Hepatocyte (in vitro differentiated cells): Measurements from ENCODE around the gene SLC6A20. TPM values are rescaled to one million over a fixed set of nuclear protein-coding genes. Genes with fewer than 3 reads are reported as not detected.

Experiments
- DNase-seq: peaks from one replicate; pipeline ENCODE4 v3.0.0-alpha.2; 2016; ENCODE audit warnings: low spot score
- H2AFZ ChIP-seq: fragments of 200-600 bp; sonication (generic); 2 replicates; pipeline ENCODE4 v1.6.0; 2016; ENCODE audit warnings: antibody characterized with exemption, mild to moderate bottlenecking
- H3K27ac ChIP-seq: fragments of 200-600 bp; sonication (generic); 2 replicates; pipeline ENCODE4 v1.5.1; 2016; ENCODE audit warnings: mild to moderate bottlenecking
- H3K27me3 ChIP-seq: fragments of 200-600 bp; sonication (generic); 2 replicates; pipeline ENCODE4 v1.6.1; 2016
- H3K36me3 ChIP-seq: fragments of 200-600 bp; sonication (generic); replicated peaks from 2 replicates; pipeline ENCODE4 v1.5.1; 2016; ENCODE audit warnings: low read depth; ENCODE audit not compliant: insufficient read depth
- H3K4me1 ChIP-seq: fragments of 200-600 bp; sonication (generic); 2 replicates; pipeline ENCODE4 v1.5.1; 2016; ENCODE audit warnings: mild to moderate bottlenecking, moderate library complexity; ENCODE audit not compliant: insufficient read depth
- H3K4me2 ChIP-seq: fragments of 200-600 bp; sonication (generic); 2 replicates; pipeline ENCODE4 v1.6.0; 2016
- H3K4me3 ChIP-seq: fragments of 200-600 bp; sonication (generic); 2 replicates; pipeline ENCODE4 v1.5.1; 2016; ENCODE audit warnings: mild to moderate bottlenecking
- H3K79me2 ChIP-seq: fragments of 200-600 bp; sonication (generic); 2 replicates; pipeline ENCODE4 v1.6.0; 2017; ENCODE audit warnings: mild to moderate bottlenecking
- H3K9me2 ChIP-seq: fragments of 200-600 bp; sonication (generic); replicated peaks from 2 replicates; pipeline ENCODE4 v1.6.0; 2017; ENCODE audit warnings: mild to moderate bottlenecking; ENCODE audit not compliant: insufficient read depth
- H3K9me3 ChIP-seq: fragments of 200-600 bp; sonication (generic); 2 replicates; pipeline ENCODE4 v1.5.1; 2016; ENCODE audit warnings: low read depth, mild to moderate bottlenecking
- H4K20me1 ChIP-seq: fragments of 200-600 bp; sonication (generic); 2 replicates; pipeline ENCODE4 v1.6.0; 2016; ENCODE audit warnings: mild to moderate bottlenecking; ENCODE audit not compliant: insufficient read depth, poor library complexity, severe bottlenecking
- EZH2 ChIP-seq: fragments of 200-600 bp; sonication (generic); IDR thresholded peaks from 2 replicates; pipeline ENCODE4 v1.6.1; 2016; ENCODE audit warnings: antibody characterized with exemption, mild to moderate bottlenecking, borderline replicate concordance
- EZH2phosphoT487 ChIP-seq: fragments of 200-600 bp; sonication (generic); IDR thresholded peaks from one replicate; pipeline ENCODE4 v1.6.1; 2018; ENCODE audit warnings: antibody characterized with exemption, mild to moderate bottlenecking, low read depth, moderate library complexity; ENCODE audit not compliant: unreplicated experiment, severe bottlenecking
- WGBS: methylation state at CpG from one replicate; pipeline ENCODE4 v1.1.6; 2016; ENCODE audit warnings: low lambda C conversion rate; ENCODE audit errors: missing lambda C conversion rate; 5-methylcytosine and 5-hydroxymethylcytosine counted together
- polyA plus RNA-seq: library from polyadenylated mRNA; unstranded; fragments of >200 nt; fragmentation: Nextera tagmentation; extraction: Ambion mirVana; gene quantifications from 2 replicates; pipeline ENCODE4 v1.2.1, GENCODE V29; 2016
- total RNA-seq: library from RNA; depleted of rRNA; stranded (reverse); fragments of >200 nt; gene quantifications from 2 replicates; pipeline ENCODE4 v1.2.3, GENCODE V29; 2014
- TF ChIP-seq, protein P1 (sequence below): fragments of 200-600 bp; sonication (generic); IDR thresholded peaks from 2 replicates; pipeline ENCODE4 v1.5.1; 2016; ENCODE audit warnings: antibody characterized with exemption, mild to moderate bottlenecking; ENCODE audit not compliant: poor library complexity

SLC6A20 gene
- total and polyA plus RNA-seq, 2 experiments from 2014 or later: 5.7 to 9.6 TPM

GRCh38 chr3:45719655-45720487 lies 76.5 kb downstream of the SLC6A20 start:
- 76% methylated on average over 3 of the region's 3 CpGs for WGBS
- Histone ChIP-seq H3K4me2 (no peak overlapping the region), H3K27ac (no peak overlapping the region)

GRCh38 chr3:45716790-45717336 lies 79.5 kb downstream of the SLC6A20 start:
- no peaks in the 10 kb centered on the region for H3K4me1 ChIP-seq
- no peak for TF ChIP-seq EZH2
- TF ChIP-seq, protein P1, sequence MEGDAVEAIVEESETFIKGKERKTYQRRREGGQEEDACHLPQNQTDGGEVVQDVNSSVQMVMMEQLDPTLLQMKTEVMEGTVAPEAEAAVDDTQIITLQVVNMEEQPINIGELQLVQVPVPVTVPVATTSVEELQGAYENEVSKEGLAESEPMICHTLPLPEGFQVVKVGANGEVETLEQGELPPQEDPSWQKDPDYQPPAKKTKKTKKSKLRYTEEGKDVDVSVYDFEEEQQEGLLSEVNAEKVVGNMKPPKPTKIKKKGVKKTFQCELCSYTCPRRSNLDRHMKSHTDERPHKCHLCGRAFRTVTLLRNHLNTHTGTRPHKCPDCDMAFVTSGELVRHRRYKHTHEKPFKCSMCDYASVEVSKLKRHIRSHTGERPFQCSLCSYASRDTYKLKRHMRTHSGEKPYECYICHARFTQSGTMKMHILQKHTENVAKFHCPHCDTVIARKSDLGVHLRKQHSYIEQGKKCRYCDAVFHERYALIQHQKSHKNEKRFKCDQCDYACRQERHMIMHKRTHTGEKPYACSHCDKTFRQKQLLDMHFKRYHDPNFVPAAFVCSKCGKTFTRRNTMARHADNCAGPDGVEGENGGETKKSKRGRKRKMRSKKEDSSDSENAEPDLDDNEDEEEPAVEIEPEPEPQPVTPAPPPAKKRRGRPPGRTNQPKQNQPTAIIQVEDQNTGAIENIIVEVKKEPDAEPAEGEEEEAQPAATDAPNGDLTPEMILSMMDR: no peak
- no peak for TF ChIP-seq EZH2phosphoT487
- no peaks in the 10 kb centered on the region for H3K9me2 ChIP-seq
- no peaks in the 10 kb centered on the region for H3K36me3 ChIP-seq
- no peak overlapping the region for H3K27ac ChIP-seq
- peaks cover 3% of the 10 kb centered on the region for H3K79me2 ChIP-seq
- no peaks in the 10 kb centered on the region for H3K9me3 ChIP-seq
- DNase-seq: no peak
- no peaks in the 10 kb centered on the region for H3K27me3 ChIP-seq
- H4K20me1 ChIP-seq: no peaks in the 10 kb centered on the region
- H3K4me2 ChIP-seq: no peak overlapping the region
- no peak overlapping the region for H2AFZ ChIP-seq
- H3K4me3 ChIP-seq: no peak overlapping the region
- WGBS: 96% methylated on average over 3 of the region's 3 CpGs

More at GRCh38 chr3:45719655-45720487, 76.5 kb downstream of the SLC6A20 start:
- H3K27me3 ChIP-seq: no peaks in the 10 kb centered on the region
- H3K9me3 ChIP-seq: no peaks in the 10 kb centered on the region
- H3K36me3 ChIP-seq: no peaks in the 10 kb centered on the region
- peaks cover 7% of the 10 kb centered on the region for H3K79me2 ChIP-seq
- no peaks in the 10 kb centered on the region for H4K20me1 ChIP-seq
- no peaks in the 10 kb centered on the region for H3K4me1 ChIP-seq
- H2AFZ ChIP-seq: no peak overlapping the region
- no peak for DNase-seq
- H3K9me2 ChIP-seq: no peaks in the 10 kb centered on the region
- no peak for TF ChIP-seq EZH2
- TF ChIP-seq, protein P1: no peak
- no peak overlapping the region for H3K4me3 ChIP-seq

DNA sequence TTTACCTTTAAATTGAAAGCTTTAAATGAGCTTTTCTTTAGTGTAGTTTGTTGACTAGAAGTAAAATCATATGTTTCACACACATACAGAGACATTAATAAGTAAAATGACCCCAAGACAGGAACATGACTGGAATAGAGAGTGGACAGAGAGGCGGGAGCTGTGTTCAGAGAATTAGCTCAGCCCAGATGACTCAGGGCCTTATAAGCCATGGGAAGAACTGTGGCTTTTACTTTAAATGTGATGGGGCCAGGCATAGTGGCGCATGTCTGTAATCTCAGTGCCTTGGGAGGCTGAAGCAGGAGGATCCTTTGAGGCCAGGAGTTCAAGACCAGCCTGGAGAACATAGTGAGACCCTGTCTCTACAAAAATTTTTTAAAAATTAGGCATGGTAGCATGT lies 80.4 kb downstream of the SLC6A20 start:
- H3K4me1 ChIP-seq: no peaks in the 10 kb centered on the region
- 50% methylated on average over 2 of the region's 2 CpGs for WGBS
- H2AFZ ChIP-seq: no peak overlapping the region
- no peaks in the 10 kb centered on the region for H3K27me3 ChIP-seq
- H3K9me2 ChIP-seq: no peaks in the 10 kb centered on the region
- H3K79me2 ChIP-seq: peaks cover 3% of the 10 kb centered on the region
- DNase-seq: no peak
- no peaks in the 10 kb centered on the region for H3K36me3 ChIP-seq
- no peak overlapping the region for H3K4me2 ChIP-seq
- TF ChIP-seq EZH2 (no peak), EZH2phosphoT487 (no peak)
- TF ChIP-seq, protein P1: no peak
- no peaks in the 10 kb centered on the region for H3K9me3 ChIP-seq
- H3K4me3 ChIP-seq: no peak overlapping the region
- no peak overlapping the region for H3K27ac ChIP-seq
- no peaks in the 10 kb centered on the region for H4K20me1 ChIP-seq
